DND-41 (cell line): ENCODE measurements around the gene ABCB4.
A peak's percentile ranks its signal among the peaks of the same experiment; 100 is the strongest.

Experiments
- ATAC-seq: fragments of 200-7000 bp; cut with Tn5 transposase; 3 replicates; pipeline ENCODE4 v1.9.1; 2021; ENCODE audit warnings: low read depth; ENCODE audit not compliant: insufficient read depth
- DNase-seq: peaks from one replicate; pipeline ENCODE4 v3.0.0-alpha.2; 2020
- H2AFZ ChIP-seq: 2 replicates; pipeline ENCODE4 v1.6.0; 2012; ENCODE audit warnings: low read depth, low read length
- H3K27ac ChIP-seq: 2 replicates; pipeline ENCODE4 v1.5.1; 2012; ENCODE audit warnings: low read length, inconsistent platforms
- H3K27me3 ChIP-seq: fragments of 200-600 bp; sonication (generic); 2 replicates; pipeline ENCODE4 v1.6.0; 2012; ENCODE audit warnings: low read length, mild to moderate bottlenecking, inconsistent platforms; ENCODE audit not compliant: insufficient read depth, poor library complexity
- H3K36me3 ChIP-seq: 2 replicates; pipeline ENCODE4 v1.5.1; 2012; ENCODE audit warnings: low read length, inconsistent platforms; ENCODE audit not compliant: insufficient read depth
- H3K4me1 ChIP-seq: 2 replicates; pipeline ENCODE4 v1.5.1; 2012; ENCODE audit warnings: mild to moderate bottlenecking, low read length; ENCODE audit not compliant: insufficient read depth
- H3K4me2 ChIP-seq: 2 replicates; pipeline ENCODE4 v1.6.0; 2012; ENCODE audit warnings: mild to moderate bottlenecking, moderate library complexity, low read length, inconsistent platforms; ENCODE audit not compliant: insufficient read depth
- H3K4me3 ChIP-seq, 2 experiments: fragments of 200-600 bp in 1 of 2; shearing (Covaris generic) in 1 of 2; 2 replicates each; pipeline ENCODE4 v1.5.1; 2012 to 2016; ENCODE audit warnings: inconsistent platforms in 2 of 2, low read length in 2 of 2, mild to moderate bottlenecking in 2 of 2, low read depth in 1 of 2, moderate library complexity in 1 of 2
- H3K79me2 ChIP-seq: 2 replicates; pipeline ENCODE4 v1.6.0; 2012; ENCODE audit warnings: low read length, inconsistent platforms; ENCODE audit not compliant: insufficient read depth
- H3K9ac ChIP-seq: 2 replicates; pipeline ENCODE4 v1.6.0; 2012; ENCODE audit warnings: low read depth, mild to moderate bottlenecking, inconsistent platforms, low read length, moderate library complexity
- H3K9me3 ChIP-seq: 2 replicates; pipeline ENCODE4 v1.5.1; 2012; ENCODE audit warnings: low read length, moderate library complexity, mild to moderate bottlenecking, inconsistent platforms; ENCODE audit not compliant: insufficient read depth, severe bottlenecking
- H4K20me1 ChIP-seq: 2 replicates; pipeline ENCODE4 v1.6.0; 2012; ENCODE audit warnings: low read length; ENCODE audit not compliant: insufficient read depth
- CTCF ChIP-seq: IDR thresholded peaks from 2 replicates; pipeline ENCODE4 v1.5.1; 2012; ENCODE audit warnings: borderline replicate concordance, low read length, moderate library complexity, mild to moderate bottlenecking; ENCODE audit not compliant: poor library complexity, severe bottlenecking; ENCODE audit errors: extremely low read depth
- EZH2 ChIP-seq: IDR thresholded peaks from 3 replicates; pipeline ENCODE4 v1.6.1; 2012; ENCODE audit warnings: borderline replicate concordance, low read depth, mild to moderate bottlenecking, moderate library complexity, low read length, inconsistent platforms; ENCODE audit not compliant: severe bottlenecking

ABCB4 gene

GRCh38 chr7:87506246-87507180 is 31.0 kb upstream of the ABCB4 start:
- Histone ChIP-seq H2AFZ (no peak overlapping the region), H3K9me3 (no peaks in the 10 kb centered on the region), H3K79me2 (no peaks in the 10 kb centered on the region), H3K4me2 (no peak overlapping the region), H3K4me1 (no peaks in the 10 kb centered on the region), H3K36me3 (no peaks in the 10 kb centered on the region), H3K4me3 (no peak overlapping the region), H3K9ac (no peak overlapping the region), H4K20me1 (no peaks in the 10 kb centered on the region), H3K27me3 (no peaks in the 10 kb centered on the region), H3K27ac (no peak overlapping the region)
- DNase-seq = no peak
- no peak for ATAC-seq
- TF ChIP-seq EZH2 = no peak
- peak; percentile 32 for TF ChIP-seq CTCF

GRCh38 chr7:87505557-87506245 is 30.2 kb upstream of the ABCB4 start:
- no peaks in the 10 kb centered on the region for H3K27me3 ChIP-seq
- no peaks in the 10 kb centered on the region for H3K9me3 ChIP-seq
- H2AFZ ChIP-seq = no peak overlapping the region
- H3K79me2 ChIP-seq = no peaks in the 10 kb centered on the region
- no peaks in the 10 kb centered on the region for H4K20me1 ChIP-seq
- H3K9ac ChIP-seq = no peak overlapping the region
- ATAC-seq (no peak), DNase-seq (no peak)
- H3K4me3 ChIP-seq = no peak overlapping the region
- H3K27ac ChIP-seq = no peak overlapping the region
- no peak overlapping the region for H3K4me2 ChIP-seq
- no peaks in the 10 kb centered on the region for H3K36me3 ChIP-seq
- no peaks in the 10 kb centered on the region for H3K4me1 ChIP-seq
- no peak for TF ChIP-seq EZH2
- TF ChIP-seq CTCF = no peak

- Histone ChIP-seq H3K4me1 (no peaks in the 10 kb centered on the region), H3K9ac (no peak overlapping the region), H3K4me2 (no peak overlapping the region), H4K20me1 (no peaks in the 10 kb centered on the region), H3K27me3 (no peaks in the 10 kb centered on the region), H2AFZ (no peak overlapping the region), H3K27ac (no peak overlapping the region), H3K79me2 (no peaks in the 10 kb centered on the region), H3K9me3 (no peaks in the 10 kb centered on the region), H3K36me3 (no peaks in the 10 kb centered on the region), H3K4me3 (no peak overlapping the region)
- no peak for TF ChIP-seq CTCF
- no peak for TF ChIP-seq EZH2
- no peak for ATAC-seq
- no peak for DNase-seq
Measured at GRCh38 chr7:87505122-87505521, 29.6 kb upstream of the ABCB4 start.
